Activated CD4-positive, alpha-beta T cell treated with anti-CD3 and anti-CD28 coated beads, Interleukin-2, amount 50 U/mL, for 16 hours (primary cell): ENCODE measurements around the gene HNF4A.

Experiments used
- DNase-seq: peaks from one replicate; pipeline ENCODE4 v3.0.0-alpha.2; 2020

HNF4A gene

GRCh38 chr20:44406572-44407137 lies 51.2 kb downstream of the HNF4A start:
- no peak for DNase-seq

DNA sequence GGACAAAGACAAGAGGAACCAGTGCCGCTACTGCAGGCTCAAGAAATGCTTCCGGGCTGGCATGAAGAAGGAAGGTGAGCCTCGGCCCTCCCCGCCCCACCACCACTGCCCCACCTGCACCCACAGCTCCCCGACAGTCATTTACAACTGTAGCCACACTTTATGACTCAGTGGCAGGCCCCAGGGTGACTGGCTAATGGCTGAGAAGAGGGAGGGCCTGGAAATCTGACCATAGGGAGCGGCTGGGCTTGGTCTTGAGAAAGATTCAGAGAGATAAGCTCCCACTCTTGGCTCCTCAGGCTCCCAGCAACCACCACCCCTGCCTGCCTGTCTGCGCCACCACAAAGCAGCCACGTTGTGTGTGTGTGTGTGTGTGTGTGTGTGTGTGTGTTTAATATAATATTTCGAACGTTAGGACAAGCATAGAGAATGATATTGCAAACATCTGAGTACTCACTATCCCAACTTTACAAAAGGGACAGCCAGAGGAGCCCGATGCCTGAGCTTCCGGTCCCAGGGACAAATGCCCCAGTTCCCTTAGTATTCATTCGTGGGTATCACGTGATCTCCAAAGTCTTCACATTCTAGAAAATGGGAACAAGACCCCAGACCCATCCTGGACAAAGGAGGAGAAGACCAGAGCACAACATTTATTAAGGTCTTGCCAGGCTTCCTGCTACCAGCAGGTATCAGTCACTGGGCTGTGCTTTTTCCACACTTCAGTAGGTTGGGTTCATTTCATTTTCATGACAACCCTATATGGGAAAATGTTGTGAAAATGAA lies 52.1 kb downstream of the HNF4A start:
- DNase-seq: no peak

- no peak for DNase-seq
These were observed 53.7 kb downstream of the HNF4A start for GRCh38 chr20:44409132-44409600.

- no peak for DNase-seq
These were observed 55.1 kb downstream of the HNF4A start for GRCh38 chr20:44410583-44411019.

DNA sequence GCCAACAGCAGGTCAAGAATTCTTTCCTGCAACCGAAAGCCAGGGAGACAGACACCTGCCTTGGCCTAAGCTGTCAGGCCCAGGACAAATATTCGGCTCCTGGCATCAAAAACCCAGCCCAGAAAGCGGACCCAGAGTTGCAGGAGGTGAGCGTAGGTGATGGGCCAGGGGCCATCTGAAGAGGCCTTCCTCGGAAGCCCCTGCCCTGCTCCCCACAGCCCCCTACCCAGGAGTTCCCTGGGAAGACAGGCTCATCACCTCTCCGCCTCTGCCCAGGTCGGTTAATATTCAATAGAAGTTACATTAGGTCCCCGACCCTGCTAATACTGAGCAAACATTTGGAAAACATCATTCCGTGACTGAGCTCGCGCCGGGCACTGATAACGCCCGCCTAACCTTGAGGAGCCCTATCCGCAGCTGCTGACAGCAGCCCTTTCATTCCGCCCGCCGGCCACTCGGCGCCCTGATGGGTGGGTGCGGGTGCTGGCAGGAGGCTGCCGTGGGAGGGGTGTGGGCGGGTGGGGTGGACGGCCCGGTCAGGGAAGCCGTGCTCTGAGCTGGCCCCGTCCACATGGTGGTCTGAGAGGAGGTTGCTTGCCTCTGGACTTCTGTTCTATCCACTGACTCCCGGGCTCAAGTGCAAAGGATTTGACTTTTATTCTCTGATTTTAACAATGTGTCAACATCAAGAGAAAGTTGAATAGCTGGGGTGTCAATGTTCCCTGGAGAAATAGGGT lies 55.7 kb downstream of the HNF4A start:
- DNase-seq: no peak

- DNase-seq: no peak
These were observed 56.4 kb downstream of the HNF4A start for GRCh38 chr20:44411757-44412401.

DNA sequence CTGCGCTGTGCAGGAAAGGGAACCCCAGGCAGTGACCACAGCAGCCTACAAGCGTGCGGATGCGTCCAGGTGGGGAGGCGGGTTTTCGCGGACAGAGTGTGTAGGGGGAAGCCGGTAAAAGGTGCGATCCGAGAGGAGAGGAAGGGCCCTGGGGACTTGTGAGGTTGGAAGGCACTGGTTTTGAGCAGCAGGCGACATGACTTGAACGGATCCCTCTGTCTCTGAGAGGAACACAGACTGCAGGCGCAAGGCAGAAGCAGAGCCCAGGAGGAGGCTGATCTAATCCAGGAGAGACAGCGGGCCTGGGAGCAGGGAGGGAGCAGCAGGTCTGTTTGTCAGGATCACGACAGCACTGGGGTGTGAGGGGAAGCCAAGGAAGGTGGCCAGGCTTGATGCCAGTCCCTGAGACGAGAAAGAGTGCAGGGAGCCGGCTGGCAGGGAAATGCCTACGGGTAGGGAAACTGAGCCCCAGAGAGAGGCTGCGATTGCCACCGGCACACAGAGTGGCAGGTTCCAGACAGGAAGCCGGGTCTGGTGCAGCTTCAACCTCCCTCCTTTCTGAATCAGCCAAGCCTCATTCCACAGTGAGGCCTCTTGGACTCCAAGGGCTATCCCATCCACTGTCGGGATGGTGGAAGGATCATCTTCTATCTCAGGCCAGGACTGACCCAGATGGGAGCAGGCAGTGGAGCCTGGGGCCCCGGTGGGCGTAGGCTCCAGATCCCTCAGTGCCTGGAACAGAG lies 57.1 kb downstream of the HNF4A start:
- no peak for DNase-seq

GRCh38 chr20:44413575-44414345 lies 58.3 kb downstream of the HNF4A start:
- DNase-seq: no peak

- no peak for DNase-seq
These were observed 58.8 kb downstream of the HNF4A start for GRCh38 chr20:44414346-44414714.

DNA sequence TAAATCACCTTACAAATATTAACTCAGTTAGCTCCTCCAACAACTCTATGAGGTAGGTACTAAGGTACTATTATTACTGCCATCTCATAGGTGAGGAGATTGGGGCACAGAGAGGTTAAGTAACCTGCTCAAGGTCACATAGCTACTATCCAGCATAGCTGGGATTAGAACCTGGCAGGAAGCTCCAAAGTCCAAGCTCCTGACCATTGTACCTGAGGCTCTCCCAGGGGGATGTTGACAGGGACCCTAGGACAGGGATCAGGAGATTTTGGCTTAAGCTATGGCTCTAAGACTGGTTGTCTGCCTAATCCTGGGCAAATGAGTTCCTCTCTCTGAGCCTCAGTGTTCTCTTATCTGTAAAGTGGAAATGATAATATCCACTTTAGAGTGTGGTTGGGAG lies 59.3 kb downstream of the HNF4A start:
- no peak for DNase-seq

DNA sequence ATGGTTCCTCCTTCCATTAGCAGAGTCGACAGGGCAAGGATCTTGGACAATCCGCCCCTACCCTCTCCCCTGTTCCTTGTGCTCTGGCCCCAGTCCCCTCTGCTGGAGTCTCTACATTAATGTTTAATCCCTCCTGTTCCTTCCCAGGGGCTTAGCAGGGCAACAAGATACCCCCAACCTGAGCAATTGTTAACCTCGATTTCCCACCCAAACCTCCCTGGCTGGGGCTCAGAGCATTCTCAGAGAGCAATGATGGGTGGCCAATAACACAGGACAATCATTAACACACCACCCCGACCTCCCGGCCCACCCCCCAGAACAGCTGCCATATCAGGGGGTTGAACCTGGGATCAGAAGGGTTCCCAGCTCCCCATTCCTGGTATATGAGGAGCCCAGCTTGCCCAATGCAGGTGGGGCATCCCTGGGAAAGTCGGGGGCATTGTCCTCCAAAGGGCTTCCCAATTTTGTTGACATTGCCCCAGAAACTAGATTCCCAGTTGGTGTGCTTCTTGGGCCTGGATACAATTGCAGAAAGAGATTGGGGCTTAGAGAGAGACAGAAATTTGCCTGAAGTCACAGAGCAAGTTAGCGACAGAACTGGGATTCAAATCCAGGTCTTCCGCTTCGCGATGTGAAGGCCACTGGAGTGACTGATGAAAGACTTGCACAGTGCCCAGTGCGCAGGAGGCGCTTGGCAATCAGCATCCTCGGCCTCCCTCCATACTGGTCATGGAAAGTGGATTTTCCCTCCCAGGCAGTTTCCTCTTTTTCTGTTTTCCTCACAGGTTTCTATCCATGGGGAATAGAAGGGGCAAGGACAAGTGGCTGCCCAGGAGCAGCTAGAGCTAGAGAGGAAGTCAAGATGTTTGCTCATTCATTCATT lies 60.6 kb downstream of the HNF4A start:
- no peak for DNase-seq

- DNase-seq: no peak
These were observed 62.8 kb downstream of the HNF4A start for GRCh38 chr20:44418069-44418905.

DNA sequence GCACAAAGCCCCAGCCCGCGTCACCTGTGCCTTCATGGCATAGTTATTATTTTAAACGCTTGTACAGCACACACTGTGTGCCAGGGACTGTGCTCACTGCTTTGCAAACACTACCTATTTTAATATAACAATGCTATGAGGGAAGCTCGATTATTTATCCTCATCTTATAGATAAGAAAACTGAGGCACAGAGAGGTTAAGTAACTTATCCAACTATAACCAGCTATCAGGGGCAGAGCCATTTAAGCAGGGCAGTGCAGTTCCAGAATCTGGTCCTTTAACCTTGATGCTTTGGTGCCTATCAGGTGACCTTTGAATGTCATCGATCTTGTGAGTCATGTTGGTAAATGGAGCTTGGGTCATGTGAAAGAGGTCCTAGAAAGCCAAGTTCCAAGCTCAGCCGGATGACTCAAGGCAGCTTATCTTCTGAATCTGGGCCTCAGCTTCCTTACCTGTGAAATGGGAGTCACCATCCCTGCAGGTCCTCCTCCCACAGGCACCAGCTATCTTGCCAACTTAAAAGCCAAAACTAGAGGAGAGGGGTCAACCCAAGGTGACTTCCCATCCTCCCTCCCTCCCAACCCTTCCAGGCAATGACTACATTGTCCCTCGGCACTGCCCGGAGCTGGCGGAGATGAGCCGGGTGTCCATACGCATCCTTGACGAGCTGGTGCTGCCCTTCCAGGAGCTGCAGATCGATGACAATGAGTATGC lies 63.8 kb downstream of the HNF4A start:
- no peak for DNase-seq

DNA sequence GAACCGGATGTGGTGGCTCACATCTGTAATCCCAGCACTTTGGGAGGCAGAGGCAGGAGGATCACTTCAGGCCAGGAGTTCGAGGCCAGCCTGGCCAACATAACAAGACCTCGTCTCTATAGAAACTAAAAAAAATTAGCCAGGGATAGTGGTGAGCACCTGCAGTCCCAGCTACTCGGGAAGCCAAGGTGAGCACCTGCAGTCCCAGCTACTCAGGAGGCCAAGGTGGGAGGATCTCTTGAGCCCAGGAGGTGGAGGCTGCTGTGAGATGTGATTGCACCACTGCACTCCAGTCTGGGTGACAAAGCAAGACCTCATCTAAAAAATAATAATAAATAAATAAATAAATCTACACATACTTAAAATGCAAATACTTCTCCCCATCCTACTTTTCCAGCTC lies 65.0 kb downstream of the HNF4A start:
- DNase-seq: no peak

GRCh38 chr20:44422083-44422482 lies 66.6 kb downstream of the HNF4A start:
- DNase-seq: no peak

GRCh38 chr20:44423480-44423879 lies 68.0 kb downstream of the HNF4A start:
- DNase-seq: no peak

- no peak for DNase-seq
These were observed 68.6 kb downstream of the HNF4A start for GRCh38 chr20:44424039-44424495.

DNA sequence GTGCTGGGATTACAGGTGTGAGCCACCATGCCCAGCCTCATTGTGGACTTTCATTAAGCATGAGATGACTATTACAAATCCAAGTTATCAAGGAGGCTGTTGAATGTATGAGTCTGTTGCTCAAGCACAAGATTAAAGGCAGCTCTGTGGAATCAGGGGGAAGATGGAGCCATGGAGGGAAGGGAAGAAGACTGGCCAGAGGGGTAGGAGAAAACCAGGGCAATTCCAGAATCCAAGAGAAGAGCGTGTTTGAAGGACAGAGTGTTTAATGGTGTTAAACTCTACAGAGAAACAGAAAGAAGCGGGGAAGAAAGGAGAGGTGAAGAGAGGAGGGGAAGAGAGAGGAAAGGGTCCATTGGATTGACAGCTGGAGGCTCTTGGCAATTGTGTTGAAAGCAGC lies 70.4 kb downstream of the HNF4A start:
- no peak for DNase-seq
